GM19351 (cell line): Measurements from ENCODE around the gene ATG2A.

Source experiments
- ATAC-seq: cut with Tn5 transposase; IDR thresholded peaks from one replicate; pipeline ENCODE4 v1.9.1; 2021; ENCODE audit warnings: mild to moderate bottlenecking, moderate library complexity; ENCODE audit not compliant: unreplicated experiment

ATG2A gene

GRCh38 chr11:64905516-64906313 lies 11.3 kb downstream of the ATG2A start:
- no peak for ATAC-seq

- ATAC-seq = no peak
Observed at GRCh38 chr11:64903291-64903833, 13.6 kb downstream of the ATG2A start.

- no peak for ATAC-seq
Observed at GRCh38 chr11:64902102-64902900, 14.7 kb downstream of the ATG2A start.

- ATAC-seq = no peak
Observed at GRCh38 chr11:64900774-64901173, 16.2 kb downstream of the ATG2A start.

GRCh38 chr11:64900263-64900678 lies 16.7 kb downstream of the ATG2A start:
- no peak for ATAC-seq

- no peak for ATAC-seq
Observed at GRCh38 chr11:64898541-64898940, 18.5 kb downstream of the ATG2A start.

GRCh38 chr11:64898076-64898445 lies 18.9 kb downstream of the ATG2A start:
- ATAC-seq = no peak

GRCh38 chr11:64897381-64898075 lies 19.5 kb downstream of the ATG2A start:
- ATAC-seq = no peak

GRCh38 chr11:64896448-64897022 lies 20.5 kb downstream of the ATG2A start:
- ATAC-seq = no peak

GRCh38 chr11:64894812-64895452 lies 22.1 kb downstream of the ATG2A start:
- no peak for ATAC-seq

GRCh38 chr11:64894070-64894811 lies 22.8 kb downstream of the ATG2A start:
- ATAC-seq = no peak

- no peak for ATAC-seq
Observed at GRCh38 chr11:64893194-64894069, 23.6 kb downstream of the ATG2A start.

- ATAC-seq = no peak
Observed at GRCh38 chr11:64892838-64893193, 24.2 kb downstream of the ATG2A start.

- no peak for ATAC-seq
Observed at GRCh38 chr11:64892411-64892831, 24.6 kb downstream of the ATG2A start.

GRCh38 chr11:64891880-64892279 lies 25.1 kb downstream of the ATG2A start:
- ATAC-seq = no peak

GRCh38 chr11:64891215-64891848 lies 25.7 kb downstream of the ATG2A start:
- no peak for ATAC-seq

GRCh38 chr11:64890522-64890939 lies 26.5 kb downstream of the ATG2A start:
- no peak for ATAC-seq
